Neuronal stem cell (in vitro differentiated cells): Measurements from ENCODE around the gene SAFB2.
A peak's percentile ranks its signal among the peaks of the same experiment; 100 is the strongest.

ENCODE experiments used
- DNase-seq: peaks from one replicate; pipeline ENCODE4 v3.0.0-alpha.2; 2013; ENCODE audit warnings: low spot score
- H2AFZ ChIP-seq: one replicate; pipeline ENCODE4 v1.6.1; 2013; ENCODE audit warnings: mild to moderate bottlenecking, low read length, inconsistent platforms
- H2AK5ac ChIP-seq: 2 replicates; pipeline ENCODE4 v1.6.1; 2013; ENCODE audit warnings: low read depth, mild to moderate bottlenecking, inconsistent platforms, low read length, moderate library complexity, mixed read lengths
- H2BK120ac ChIP-seq: 2 replicates; pipeline ENCODE4 v1.6.1; 2013; ENCODE audit warnings: low read depth, mild to moderate bottlenecking, inconsistent platforms, low read length, moderate library complexity, mixed read lengths
- H2BK12ac ChIP-seq: one replicate; pipeline ENCODE4 v1.6.1; 2013; ENCODE audit warnings: low read length, inconsistent platforms
- H2BK15ac ChIP-seq: 2 replicates; pipeline ENCODE4 v1.6.1; 2013; ENCODE audit warnings: mild to moderate bottlenecking, low read length, inconsistent platforms, mixed read lengths
- H2BK5ac ChIP-seq: one replicate; pipeline ENCODE4 v1.6.1; 2013; ENCODE audit warnings: inconsistent platforms, mild to moderate bottlenecking, low read length, moderate library complexity
- H3K14ac ChIP-seq: one replicate; pipeline ENCODE4 v1.6.1; 2013; ENCODE audit warnings: low read length, inconsistent platforms
- H3K18ac ChIP-seq: 2 replicates; pipeline ENCODE4 v1.6.1; 2013; ENCODE audit warnings: low read length, inconsistent platforms
- H3K23ac ChIP-seq: 2 replicates; pipeline ENCODE4 v1.6.1; 2013; ENCODE audit warnings: low read depth, mild to moderate bottlenecking, mixed read lengths, low read length, inconsistent platforms; ENCODE audit not compliant: poor library complexity
- H3K27ac ChIP-seq: replicated peaks from 3 replicates; pipeline ENCODE4 v1.5.1; 2013; ENCODE audit warnings: low read length, inconsistent platforms
- H3K27me3 ChIP-seq, 3 experiments: 2 replicates each; pipeline ENCODE4 v1.6.1; 2013; ENCODE audit warnings: low read length in 3 of 3, mild to moderate bottlenecking in 2 of 3, inconsistent platforms in 1 of 3, low read depth in 1 of 3, mixed read lengths in 1 of 3, moderate library complexity in 1 of 3; ENCODE audit not compliant: control insufficient read depth in 3 of 3, insufficient read depth in 3 of 3
- H3K36me3 ChIP-seq, 2 donors: replicated peaks in 1 of 2; 2 replicates each; pipeline ENCODE4 v1.6.1; 2013; ENCODE audit warnings: low read length in 2 of 2; ENCODE audit not compliant: control insufficient read depth in 2 of 2, insufficient read depth in 2 of 2
- H3K4ac ChIP-seq: 2 replicates; pipeline ENCODE4 v1.6.1; 2013; ENCODE audit warnings: inconsistent platforms, mild to moderate bottlenecking, low read length, moderate library complexity
- H3K4me1 ChIP-seq, 2 donors: 1 replicate in 1 of 2; 2 replicates in 1 of 2; pipeline ENCODE4 v1.6.1; 2013; ENCODE audit warnings: low read length in 2 of 2, low read depth in 1 of 2; ENCODE audit not compliant: control insufficient read depth in 2 of 2, insufficient read depth in 1 of 2
- H3K4me2 ChIP-seq: one replicate; pipeline ENCODE4 v1.6.1; 2013; ENCODE audit warnings: mild to moderate bottlenecking, low read length, inconsistent platforms; ENCODE audit not compliant: insufficient read depth, poor library complexity, severe bottlenecking
- H3K4me3 ChIP-seq, 2 donors: 2 replicates each; pipeline ENCODE4 v1.5.1; 2013; ENCODE audit warnings: low read length in 2 of 2, mild to moderate bottlenecking in 2 of 2, inconsistent platforms in 1 of 2, moderate library complexity in 1 of 2
- H3K79me1 ChIP-seq: one replicate; pipeline ENCODE4 v1.6.1; 2013; ENCODE audit warnings: low read depth, mild to moderate bottlenecking, inconsistent platforms, low read length, moderate library complexity
- H3K9ac ChIP-seq: one replicate; pipeline ENCODE4 v1.6.1; 2013; ENCODE audit warnings: mild to moderate bottlenecking, low read depth, low read length, inconsistent platforms; ENCODE audit not compliant: poor library complexity
- H3K9me3 ChIP-seq, 2 donors: replicated peaks in 1 of 2; 2 replicates each; pipeline versions ENCODE3 to v1.6.1; 2013; ENCODE audit warnings: low read length in 2 of 2, mild to moderate bottlenecking in 2 of 2, inconsistent platforms in 1 of 2, low read depth in 1 of 2, mixed read lengths in 1 of 2, moderate library complexity in 1 of 2; ENCODE audit not compliant: control insufficient read depth in 2 of 2, insufficient read depth in 1 of 2
- H4K8ac ChIP-seq: one replicate; pipeline ENCODE4 v1.6.1; 2013; ENCODE audit warnings: low read depth, mild to moderate bottlenecking, inconsistent platforms, low read length, moderate library complexity
- H4K91ac ChIP-seq: one replicate; pipeline ENCODE4 v1.6.1; 2013; ENCODE audit warnings: low read length, low read depth, mild to moderate bottlenecking, inconsistent platforms; ENCODE audit not compliant: poor library complexity
- WGBS, 2 donors: extraction: QIAGEN DNeasy Blood & Tissue Kit; methylation state at CpG; one replicate each; pipeline ENCODE4 v1.1.7; 2013; ENCODE audit warnings: missing lambda C conversion rate in 2 of 2, mixed read lengths in 1 of 2; ENCODE audit not compliant: insufficient read length in 2 of 2, insufficient replicate concordance in 1 of 2; ENCODE audit errors: extremely low coverage in 2 of 2; 5-methylcytosine and 5-hydroxymethylcytosine counted together

SAFB2 gene

DNA sequence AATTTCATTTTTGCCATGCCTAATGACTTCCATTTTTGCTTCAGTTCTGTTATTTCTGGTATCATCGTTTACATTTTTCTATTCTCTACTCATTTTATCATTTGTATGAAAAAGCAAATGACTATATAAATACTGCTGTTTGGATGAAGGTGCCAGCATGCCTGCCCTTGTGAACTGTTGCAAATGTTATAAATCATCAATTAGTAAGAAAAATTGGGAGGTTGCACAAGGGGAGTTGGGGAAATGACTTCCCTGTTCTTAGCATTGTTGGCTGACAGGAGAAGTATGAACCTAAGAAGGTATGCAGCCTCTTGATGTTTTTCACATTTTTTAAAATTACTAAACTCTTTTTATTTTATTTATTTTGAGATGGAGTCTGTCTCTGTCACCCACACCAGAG, 15.4 kb upstream of the SAFB2 start:
- WGBS, 2 donors: no CpG with 5 or more reads among the region's 1 CpG
- DNase-seq: no peak

GRCh38 chr19:5635427-5635826, 12.9 kb upstream of the SAFB2 start:
- H4K8ac ChIP-seq: no peak overlapping the region
- peaks cover 0 to 1% of the 10 kb centered on the region in 2 donors for H3K4me1 ChIP-seq
- WGBS, 2 donors: no CpG with 5 or more reads among the region's 6 CpGs
- H3K18ac ChIP-seq: no peak overlapping the region
- H3K23ac ChIP-seq: no peak overlapping the region
- no peak overlapping the region for H3K4me2 ChIP-seq
- no peak overlapping the region for H2BK5ac ChIP-seq
- no peaks in the 10 kb centered on the region for H3K27me3 ChIP-seq
- H3K27ac ChIP-seq: no peak overlapping the region
- no peak overlapping the region for H2AK5ac ChIP-seq
- no peak for DNase-seq
- no peak overlapping the region for H4K91ac ChIP-seq
- H2AFZ ChIP-seq: no peak overlapping the region
- no peak overlapping the region for H3K14ac ChIP-seq
- H3K9me3 ChIP-seq: no peaks in the 10 kb centered on the region
- no peak overlapping the region for H3K9ac ChIP-seq
- H3K4me3 ChIP-seq: no peak overlapping the region
- H2BK12ac ChIP-seq: no peak overlapping the region
- H3K4ac ChIP-seq: no peak overlapping the region
- H3K79me1 ChIP-seq: peaks cover 8% of the 10 kb centered on the region
- H2BK15ac ChIP-seq: no peak overlapping the region
- H2BK120ac ChIP-seq: no peak overlapping the region
- peaks cover 6 to 86% of the 10 kb centered on the region in 2 donors for H3K36me3 ChIP-seq

More for the DNA sequence above, 15.4 kb upstream of the SAFB2 start:
- H3K4me1 ChIP-seq: no peaks in the 10 kb centered on the region
- no peak overlapping the region for H3K4ac ChIP-seq
- H3K9me3 ChIP-seq: no peaks in the 10 kb centered on the region
- H4K8ac ChIP-seq: no peak overlapping the region
- no peak overlapping the region for H3K14ac ChIP-seq
- no peak overlapping the region for H3K4me3 ChIP-seq
- H3K23ac ChIP-seq: no peak overlapping the region
- no peak overlapping the region for H4K91ac ChIP-seq
- no peak overlapping the region for H2BK120ac ChIP-seq
- no peak overlapping the region for H3K9ac ChIP-seq
- no peak overlapping the region for H2AK5ac ChIP-seq
- no peak overlapping the region for H2BK15ac ChIP-seq
- no peak overlapping the region for H2AFZ ChIP-seq
- H3K79me1 ChIP-seq: peaks cover 8% of the 10 kb centered on the region
- no peak overlapping the region for H2BK12ac ChIP-seq
- H3K18ac ChIP-seq: no peak overlapping the region
- H3K27me3 ChIP-seq: no peaks in the 10 kb centered on the region
- H3K27ac ChIP-seq: no peak overlapping the region
- no peak overlapping the region for H2BK5ac ChIP-seq
- H3K4me2 ChIP-seq: no peak overlapping the region
- peaks cover 12 to 84% of the 10 kb centered on the region in 2 donors for H3K36me3 ChIP-seq

DNA sequence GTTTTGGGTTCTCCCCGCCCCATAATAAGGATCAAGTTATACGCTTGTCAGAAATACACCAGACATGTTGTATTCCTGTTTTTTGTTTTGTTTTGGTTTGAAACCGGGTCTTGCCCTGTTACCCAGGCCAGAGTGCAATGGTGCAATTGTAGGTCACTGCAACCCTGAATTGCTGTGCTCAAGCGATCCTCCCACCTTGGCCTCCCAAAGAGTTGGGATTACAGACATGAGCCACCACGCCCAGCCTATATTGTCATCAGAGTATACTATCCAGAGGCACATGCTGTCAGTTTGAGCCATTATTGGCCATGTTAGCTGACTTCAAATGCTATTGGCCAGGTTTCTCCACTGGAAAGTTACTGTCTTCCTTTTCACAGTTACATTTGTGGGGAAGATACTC, 10.1 kb upstream of the SAFB2 start:
- DNase-seq: no peak
- no peak overlapping the region for H2AFZ ChIP-seq

GRCh38 chr19:5632241-5632612, 9.7 kb upstream of the SAFB2 start:
- H4K8ac ChIP-seq: no peak overlapping the region
- peaks cover 0 to 1% of the 10 kb centered on the region in 2 donors for H3K4me1 ChIP-seq
- no peak overlapping the region for H2BK5ac ChIP-seq
- H3K4me2 ChIP-seq: no peak overlapping the region
- no peak overlapping the region for H2BK120ac ChIP-seq
- H3K9ac ChIP-seq: no peak overlapping the region
- H3K27ac ChIP-seq: no peak overlapping the region
- no peak overlapping the region for H3K23ac ChIP-seq
- H4K91ac ChIP-seq: no peak overlapping the region
- no CpG with 5 or more reads among the region's 4 CpGs for WGBS, 2 donors
- no peaks in the 10 kb centered on the region for H3K27me3 ChIP-seq
- H3K9me3 ChIP-seq: no peaks in the 10 kb centered on the region
- H2BK15ac ChIP-seq: no peak overlapping the region
- H2AFZ ChIP-seq: no peak overlapping the region
- H3K79me1 ChIP-seq: peaks cover 6% of the 10 kb centered on the region
- H3K36me3 ChIP-seq: peaks cover 19 to 90% of the 10 kb centered on the region in 2 donors
- DNase-seq: no peak
- H3K4ac ChIP-seq: no peak overlapping the region
- H2AK5ac ChIP-seq: no peak overlapping the region
- no peak overlapping the region for H3K18ac ChIP-seq
- no peak overlapping the region for H2BK12ac ChIP-seq
- H3K14ac ChIP-seq: no peak overlapping the region
- H3K4me3 ChIP-seq: no peak overlapping the region

More for the DNA sequence above, 10.1 kb upstream of the SAFB2 start:
- Histone ChIP-seq H3K27ac (no peak overlapping the region), H2BK15ac (no peak overlapping the region), H4K91ac (peak overlapping the region; percentile 57), H3K79me1 (peaks cover 8% of the 10 kb centered on the region), H3K27me3 (no peaks in the 10 kb centered on the region), H2BK120ac (no peak overlapping the region), H2BK12ac (no peak overlapping the region), H3K14ac (no peak overlapping the region), H3K4me2 (no peak overlapping the region), H3K18ac (no peak overlapping the region), H4K8ac (no peak overlapping the region), H3K4ac (no peak overlapping the region), H3K9ac (no peak overlapping the region), H3K4me1 (peaks cover 0 to 1% of the 10 kb centered on the region in 2 donors), H2BK5ac (no peak overlapping the region), H3K36me3 (peaks cover 15 to 90% of the 10 kb centered on the region in 2 donors), H3K4me3 (no peak overlapping the region), H3K23ac (no peak overlapping the region), H3K9me3 (no peaks in the 10 kb centered on the region), H2AK5ac (no peak overlapping the region)
- no CpG with 5 or more reads among the region's 5 CpGs for WGBS, 2 donors
